GM12878 (cell line): Measurements from ENCODE around the gene LETM1. TPM values are rescaled to one million over a fixed set of nuclear protein-coding genes. Genes with fewer than 3 reads are reported as not detected.

Source experiments
- ATAC-seq: fragments of 200-7000 bp; cut with Tn5 transposase; 3 replicates; pipeline ENCODE4 v1.9.1; 2020; ENCODE audit warnings: mild to moderate bottlenecking, moderate library complexity
- BruUV-seq: library from RNA; stranded (reverse); fragments of 400-500 nt; replicated peaks from 2 replicates; lab custom pipeline; 2021; lab: Mats Ljungman, UMichigan
- CTCF ChIA-PET: fragments of 300-600 bp; sonication (Branson Sonifier 250); formaldehyde crosslinking; extraction: SDS; loops from one replicate; lab custom pipeline; 2021; ENCODE audit warnings: inconsistent platforms; lab: Yijun Ruan, JAX
- POLR2A ChIA-PET: fragments of 350-600 bp; formaldehyde crosslinking; extraction: SDS; loops from one replicate; lab custom pipeline; 2021; ENCODE audit warnings: inconsistent platforms; lab: Charles Lee
- RAD21 ChIA-PET: fragments of 300-600 bp; sonication (Branson Sonifier 250); formaldehyde crosslinking; loops from one replicate; lab custom pipeline; 2023; ENCODE audit warnings: antibody characterized with exemption; ENCODE audit not compliant: unreplicated experiment; lab: Charles Lee
- SMC1A ChIA-PET: fragments of 300-600 bp; sonication (Branson Sonifier 250); formaldehyde crosslinking; loops from one replicate; lab custom pipeline; 2023; ENCODE audit not compliant: unreplicated experiment, uncharacterized antibody; lab: Charles Lee
- DNase-seq: peaks from one replicate; pipeline ENCODE4 v3.0.0-alpha.2; 2011; ENCODE audit warnings: low read depth, low spot score
- FAIRE-seq: peaks from 3 replicates; lab custom pipeline; 2011; peaks lifted over from hg19 to GRCh38; lab: Jason Lieb, UNC
- H2AFZ ChIP-seq: 2 replicates; pipeline ENCODE4 v1.6.0; 2011; ENCODE audit warnings: low read depth, low read length, control low read depth; ENCODE audit not compliant: control insufficient read depth
- H3K27ac ChIP-seq: 2 replicates; pipeline ENCODE4 v1.5.1; 2011; ENCODE audit warnings: control low read depth; ENCODE audit not compliant: control insufficient read depth, insufficient read depth
- H3K27me3 ChIP-seq, 2 experiments: replicated peaks in 1 of 2; 2 replicates each; pipeline versions ENCODE4 v1.6.0 to v1.6.1; 2011; ENCODE audit warnings: low read length in 1 of 2; ENCODE audit not compliant: control insufficient read depth in 2 of 2, insufficient read depth in 2 of 2
- H3K36me3 ChIP-seq, 2 experiments: 2 replicates each; pipeline ENCODE4 v1.5.1; 2011; ENCODE audit warnings: low read length in 1 of 2; ENCODE audit not compliant: control insufficient read depth in 2 of 2, insufficient read depth in 2 of 2
- H3K4me1 ChIP-seq: 2 replicates; pipeline ENCODE4 v1.6.1; 2011; ENCODE audit warnings: mild to moderate bottlenecking, low read length, moderate library complexity, mixed read lengths; ENCODE audit not compliant: control insufficient read depth, insufficient read depth
- H3K4me2 ChIP-seq: 2 replicates; pipeline ENCODE4 v1.6.0; 2011; ENCODE audit warnings: control low read depth; ENCODE audit not compliant: control insufficient read depth, insufficient read depth
- H3K4me3 ChIP-seq: fragments of 200-600 bp; sonication (generic); 2 replicates; pipeline ENCODE4 v1.5.1; 2016
- H3K79me2 ChIP-seq: 2 replicates; pipeline ENCODE4 v1.6.0; 2011; ENCODE audit warnings: low read length; ENCODE audit not compliant: control insufficient read depth, insufficient read depth
- H3K9ac ChIP-seq: 2 replicates; pipeline ENCODE4 v1.8.0; 2011; ENCODE audit warnings: low read length, control low read depth, mixed read lengths; ENCODE audit not compliant: control insufficient read depth, insufficient read depth
- H3K9me3 ChIP-seq: replicated peaks from 3 replicates; pipeline ENCODE4 v1.5.1; 2011; ENCODE audit warnings: mild to moderate bottlenecking, low read length; ENCODE audit not compliant: control insufficient read depth, insufficient read depth
- H4K20me1 ChIP-seq: 2 replicates; pipeline ENCODE4 v1.6.0; 2011; ENCODE audit not compliant: control insufficient read depth, insufficient read depth
- CBFB ChIP-seq: IDR thresholded peaks from 2 replicates; pipeline ENCODE4 v1.6.1; 2016; ENCODE audit warnings: antibody characterized with exemption, low read depth
- CHD2 ChIP-seq: IDR thresholded peaks from 2 replicates; pipeline ENCODE4 v1.6.1; 2011; ENCODE audit warnings: low read depth, low read length, improper control_type of control experiment, borderline replicate concordance
- HCFC1 ChIP-seq: fragments of 150-350 bp; IDR thresholded peaks from 2 replicates; pipeline ENCODE4 v1.6.1; 2014; ENCODE audit warnings: low read length
- POLR2AphosphoS5 ChIP-seq: IDR thresholded peaks from 2 replicates; pipeline ENCODE4 v1.6.1; 2011; ENCODE audit warnings: mild to moderate bottlenecking, low read length, inconsistent platforms
- RCOR1 ChIP-seq: conservative IDR thresholded peaks from 2 replicates; pipeline ENCODE4 v1.6.1; 2012; ENCODE audit warnings: low read depth, low read length, improper control_type of control experiment
- SIN3A ChIP-seq: IDR thresholded peaks from 2 replicates; pipeline ENCODE4 v1.6.1; 2012; ENCODE audit warnings: low read depth, low read length, improper control_type of control experiment
- SUPT20H ChIP-seq: IDR thresholded peaks from 2 replicates; pipeline ENCODE4 v1.6.1; 2011; ENCODE audit warnings: low read depth, mild to moderate bottlenecking, low read length, moderate library complexity, borderline replicate concordance; ENCODE audit not compliant: control insufficient read depth
- WGBS: methylation state at CpG from one replicate; pipeline ENCODE4 v1.1.6; 2016; ENCODE audit warnings: low lambda C conversion rate; ENCODE audit not compliant: insufficient replicate concordance, insufficient coverage; ENCODE audit errors: missing lambda C conversion rate; 5-methylcytosine and 5-hydroxymethylcytosine counted together
- in situ Hi-C: fragments of 300-500 bp; cut with MboI; formaldehyde crosslinking; loops from 9 replicates; pipeline ENCODE4 v1.14.3; 2018; ENCODE audit warnings: mixed read lengths
- intact Hi-C: fragments of 100-400 bp; cut with micrococcal nuclease; formaldehyde crosslinking; loops from one replicate; pipeline ENCODE4 v1.14.2; 2022; ENCODE audit not compliant: unreplicated experiment
- polyA plus RNA-seq, 11 experiments: library from polyadenylated mRNA; depleted of rRNA in 4 of 11; unstranded in 6 of 11; stranded (reverse) in 5 of 11; fragments of >200 nt; fragmentation: Nextera tagmentation in 4 of 11; fragmentation: Illumina TruSeq in 1 of 11; extraction: Ambion mirVana in 4 of 11; extraction: Trizol in 1 of 11; gene quantifications; 1 replicate in 1 of 11; 2 replicates in 10 of 11; pipeline versions ENCODE4 v1.2.1 to v1.2.3, GENCODE V29; 2011 to 2016; ENCODE audit warnings: inconsistent platforms in 2 of 11, missing spikeins in 2 of 11, low read depth in 1 of 11
- total RNA-seq, 4 experiments: library from RNA; depleted of rRNA in 3 of 4; stranded (reverse); fragments of >200 nt in 3 of 4; fragmentation: Illumina TruSeq in 1 of 4; extraction: Trizol in 1 of 4; gene quantifications; 2 replicates each; pipeline versions ENCODE4 v1.2.1 to v1.2.3, GENCODE V29; 2013 to 2021
- TF ChIP-seq, protein P1 (sequence below): fragments of 150-350 bp; IDR thresholded peaks from 2 replicates; pipeline ENCODE4 v1.6.1; 2014; ENCODE audit warnings: mild to moderate bottlenecking, low read depth, low read length
- TF ChIP-seq, protein P2 (sequence below): fragments of 450-650 bp; formaldehyde crosslinking; IDR thresholded peaks from 2 replicates; pipeline ENCODE4 v1.4.0; 2022; ENCODE audit warnings: mild to moderate bottlenecking, moderate library complexity

LETM1 gene
- total and polyA plus RNA-seq, 10 of the 15 experiments (the other 5 are each of a cell fraction or from before 2014, with no cell fraction given), result 2.6 to 65.2 (median 30.2) TPM

DNA sequence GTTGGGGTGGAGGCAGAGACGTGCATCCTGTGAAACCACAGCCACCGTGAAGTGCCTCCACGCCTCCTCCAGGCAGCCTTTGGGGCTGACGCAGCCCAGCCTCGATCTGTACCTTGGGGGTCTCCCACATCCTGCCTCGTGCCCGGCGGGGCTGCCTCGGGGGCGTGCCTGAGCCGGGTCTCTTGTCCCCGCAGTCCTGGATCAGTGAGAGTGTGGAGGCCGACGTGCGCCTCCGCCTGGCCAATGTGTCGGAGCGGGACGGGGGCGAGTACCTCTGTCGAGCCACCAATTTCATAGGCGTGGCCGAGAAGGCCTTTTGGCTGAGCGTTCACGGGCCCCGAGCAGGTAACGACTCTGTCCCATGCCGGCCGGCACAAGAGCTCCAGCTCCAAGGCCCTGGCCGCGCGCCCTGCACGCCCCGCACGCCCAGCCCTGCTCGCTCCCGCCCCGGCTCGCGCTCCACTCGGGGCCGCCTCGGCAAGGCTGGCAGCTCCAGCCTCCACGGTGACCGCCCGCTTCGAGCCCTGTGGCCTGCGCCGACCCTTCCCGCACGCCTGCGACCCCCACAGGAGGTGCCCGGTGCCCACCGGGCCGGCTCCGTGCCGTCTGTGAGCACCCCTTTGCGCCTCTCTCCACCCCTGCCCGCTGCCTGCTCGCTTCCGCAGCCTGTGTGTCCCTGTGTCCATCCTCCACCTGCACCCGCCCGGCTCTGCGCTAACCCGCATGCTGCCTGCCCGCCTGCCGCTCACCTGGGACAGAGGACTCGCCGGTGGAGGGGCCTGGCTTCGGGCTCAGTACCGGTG is 53.0 kb downstream of the LETM1 start:
- POLR2A ChIA-PET, result no interaction called here
- Histone ChIP-seq H3K9me3 (no peaks in the 10 kb centered on the region), H3K79me2 (no peaks in the 10 kb centered on the region), H3K27ac (no peak overlapping the region), H3K27me3 (no peaks in the 10 kb centered on the region), H2AFZ (no peak overlapping the region), H4K20me1 (no peaks in the 10 kb centered on the region), H3K9ac (no peak overlapping the region), H3K4me1 (no peaks in the 10 kb centered on the region), H3K4me3 (no peak overlapping the region), H3K36me3 (no peaks in the 10 kb centered on the region), H3K4me2 (no peak overlapping the region)
- no peak for FAIRE-seq
- no TSS peak for BruUV-seq
- no peak for DNase-seq
- in situ Hi-C loops, result no loop called here
- TF ChIP-seq, protein P1, sequence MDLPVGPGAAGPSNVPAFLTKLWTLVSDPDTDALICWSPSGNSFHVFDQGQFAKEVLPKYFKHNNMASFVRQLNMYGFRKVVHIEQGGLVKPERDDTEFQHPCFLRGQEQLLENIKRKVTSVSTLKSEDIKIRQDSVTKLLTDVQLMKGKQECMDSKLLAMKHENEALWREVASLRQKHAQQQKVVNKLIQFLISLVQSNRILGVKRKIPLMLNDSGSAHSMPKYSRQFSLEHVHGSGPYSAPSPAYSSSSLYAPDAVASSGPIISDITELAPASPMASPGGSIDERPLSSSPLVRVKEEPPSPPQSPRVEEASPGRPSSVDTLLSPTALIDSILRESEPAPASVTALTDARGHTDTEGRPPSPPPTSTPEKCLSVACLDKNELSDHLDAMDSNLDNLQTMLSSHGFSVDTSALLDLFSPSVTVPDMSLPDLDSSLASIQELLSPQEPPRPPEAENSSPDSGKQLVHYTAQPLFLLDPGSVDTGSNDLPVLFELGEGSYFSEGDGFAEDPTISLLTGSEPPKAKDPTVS, result no peak
- TF ChIP-seq, protein P2, sequence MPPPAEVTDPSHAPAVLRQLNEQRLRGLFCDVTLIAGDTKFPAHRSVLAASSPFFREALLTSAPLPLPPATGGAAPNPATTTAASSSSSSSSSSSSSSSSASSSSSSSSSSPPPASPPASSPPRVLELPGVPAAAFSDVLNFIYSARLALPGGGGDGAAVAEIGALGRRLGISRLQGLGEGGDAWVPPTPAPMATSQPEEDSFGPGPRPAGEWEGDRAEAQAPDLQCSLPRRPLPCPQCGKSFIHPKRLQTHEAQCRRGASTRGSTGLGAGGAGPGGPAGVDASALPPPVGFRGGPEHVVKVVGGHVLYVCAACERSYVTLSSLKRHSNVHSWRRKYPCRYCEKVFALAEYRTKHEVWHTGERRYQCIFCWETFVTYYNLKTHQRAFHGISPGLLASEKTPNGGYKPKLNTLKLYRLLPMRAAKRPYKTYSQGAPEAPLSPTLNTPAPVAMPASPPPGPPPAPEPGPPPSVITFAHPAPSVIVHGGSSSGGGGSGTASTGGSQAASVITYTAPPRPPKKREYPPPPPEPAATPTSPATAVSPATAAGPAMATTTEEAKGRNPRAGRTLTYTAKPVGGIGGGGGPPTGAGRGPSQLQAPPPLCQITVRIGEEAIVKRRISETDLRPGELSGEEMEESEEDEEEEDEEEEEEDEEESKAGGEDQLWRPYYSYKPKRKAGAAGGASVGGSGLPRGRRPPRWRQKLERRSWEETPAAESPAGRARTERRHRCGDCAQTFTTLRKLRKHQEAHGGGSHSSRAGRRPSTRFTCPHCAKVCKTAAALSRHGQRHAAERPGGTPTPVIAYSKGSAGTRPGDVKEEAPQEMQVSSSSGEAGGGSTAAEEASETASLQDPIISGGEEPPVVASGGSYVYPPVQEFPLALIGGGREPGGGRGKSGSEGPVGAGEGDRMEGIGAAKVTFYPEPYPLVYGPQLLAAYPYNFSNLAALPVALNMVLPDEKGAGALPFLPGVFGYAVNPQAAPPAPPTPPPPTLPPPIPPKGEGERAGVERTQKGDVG (CRISPR knock-in tag), result no peak
- no peak for TF ChIP-seq CBFB
- TF ChIP-seq RCOR1, result no peak
- no peak for TF ChIP-seq CHD2
- TF ChIP-seq HCFC1, result no peak
- no peak for TF ChIP-seq SIN3A
- no peak for TF ChIP-seq SUPT20H
- no peak for TF ChIP-seq POLR2AphosphoS5
- CTCF ChIA-PET, result interaction anchor here (0.9 to 1.3 kb wide), 2 partner anchors 8 to 56 kb away, joined by 3 read pairs; no protein-coding TSS in a partner anchor
- ATAC-seq, result no peak
- WGBS, result 68% methylated on average over 69 of the region's 71 CpGs
- SMC1A ChIA-PET, result no interaction called here
- RAD21 ChIA-PET, result no interaction called here
- intact Hi-C loops, result no loop called here
